SK-N-MC (cell line): Measurements from ENCODE around the gene AP1M1.

ENCODE experiments used
- EZH2 ChIP-seq: fragments of 200-600 bp; sonication (generic); IDR thresholded peaks from one replicate; pipeline ENCODE4 v1.6.1; 2017; ENCODE audit warnings: antibody characterized with exemption
- POLR2AphosphoS5 ChIP-seq: IDR thresholded peaks from 2 replicates; pipeline ENCODE4 v1.6.1; 2012; ENCODE audit warnings: mild to moderate bottlenecking, low read depth, low read length, borderline replicate concordance

DNA sequence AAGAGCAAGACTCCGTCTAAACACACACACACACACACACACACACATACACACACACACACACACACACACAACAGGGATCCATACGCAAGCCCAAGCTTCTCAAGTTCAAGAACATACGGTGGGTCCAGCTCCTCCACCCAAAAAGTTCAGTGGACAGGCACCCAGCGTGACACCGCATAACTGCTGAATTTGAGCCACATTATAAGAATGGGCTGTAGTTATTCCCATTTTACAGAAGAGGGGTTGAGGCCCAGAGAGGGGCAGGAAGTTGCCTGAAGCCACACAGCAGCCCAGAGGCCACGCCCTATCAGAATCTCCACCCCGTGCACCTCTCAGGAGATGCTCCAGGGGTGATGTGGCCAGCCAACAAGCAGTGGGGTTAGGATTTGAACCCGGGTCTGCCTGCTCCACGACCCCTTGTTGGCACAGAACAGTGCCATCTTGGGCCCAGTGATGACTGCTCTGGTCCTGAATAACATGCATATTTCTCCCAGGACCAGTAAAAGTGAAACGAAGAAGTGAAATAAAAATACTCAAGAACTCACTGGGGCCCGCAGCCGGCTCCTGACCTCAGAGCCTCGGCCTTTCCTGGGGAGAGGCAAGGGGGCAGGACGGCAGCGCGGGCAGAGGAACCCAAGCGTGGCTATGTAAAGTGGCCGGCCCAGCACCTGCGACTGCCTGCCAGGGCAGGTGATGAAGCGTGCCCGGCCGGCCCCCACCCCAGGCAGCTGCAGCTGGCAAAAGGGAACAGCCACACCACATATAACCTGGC is 61.9 kb downstream of the AP1M1 start:
- TF ChIP-seq POLR2AphosphoS5 (no peak), EZH2 (no peak)
